KG1 (cell line): ENCODE data around the gene TGFB1.
"Not testable (repeated sequence)": the region's sequence is repeated elsewhere in the genome, so short reads cannot be mapped to it uniquely, and the experiment has no call there.

Source experiments
- DNase-seq: peaks from one replicate; lab custom pipeline; 2025; lab: John Stamatoyannopoulos, UW

The TGFB1 gene

GRCh38 chr19:41353466-41354342 lies at the start of gene TGFB1:
TSS of gene TGFB1 (minus strand) at chr19:41353922. CDS start at chr19:41353044, 878 bp downstream.
- peak; percentile 64 for DNase-seq

- no peak for DNase-seq
Measured at GRCh38 chr19:41402010-41402409, 48.3 kb upstream of the TGFB1 start.

GRCh38 chr19:41401483-41401882 lies 47.8 kb upstream of the TGFB1 start:
- no peak for DNase-seq

- no peak for DNase-seq
Measured at GRCh38 chr19:41399525-41399924, 45.8 kb upstream of the TGFB1 start.

GRCh38 chr19:41399091-41399490 lies 45.4 kb upstream of the TGFB1 start:
- no peak for DNase-seq

- no peak for DNase-seq
Measured at GRCh38 chr19:41398598-41398997, 44.9 kb upstream of the TGFB1 start.

GRCh38 chr19:41398050-41398418 lies 44.3 kb upstream of the TGFB1 start:
- DNase-seq, result no peak

GRCh38 chr19:41397086-41398049 lies 43.6 kb upstream of the TGFB1 start, which contains the start of the genes BCKDHA and EXOSC5:
TSS of gene BCKDHA (plus strand) at chr19:41397818. CDS start at chr19:41397828, 10 bp downstream.
TSS of gene EXOSC5 (minus strand) at chr19:41397359. CDS start at chr19:41397328, 31 bp downstream.
- peak; percentile 94 for DNase-seq

GRCh38 chr19:41395355-41395754 lies 41.6 kb upstream of the TGFB1 start:
- DNase-seq, result no peak

- DNase-seq, result no peak
Measured at GRCh38 chr19:41392775-41393174, 39.1 kb upstream of the TGFB1 start.

GRCh38 chr19:41391618-41392017 lies 37.9 kb upstream of the TGFB1 start:
- no peak for DNase-seq

GRCh38 chr19:41386442-41386841 lies 32.7 kb upstream of the TGFB1 start:
- no peak for DNase-seq

- no peak for DNase-seq
Measured at GRCh38 chr19:41384351-41384750, 30.6 kb upstream of the TGFB1 start.

GRCh38 chr19:41381536-41381935 lies 27.8 kb upstream of the TGFB1 start:
- not testable (repeated sequence) for DNase-seq

GRCh38 chr19:41377977-41378709 lies 24.4 kb upstream of the TGFB1 start:
- no peak for DNase-seq

- DNase-seq, result no peak
Measured at GRCh38 chr19:41376998-41377365, 23.3 kb upstream of the TGFB1 start.

GRCh38 chr19:41376241-41376997 lies 22.7 kb upstream of the TGFB1 start, which contains the start of gene TMEM91:
TSS of gene TMEM91 (plus strand) at chr19:41376533. CDS start at chr19:41378310, 1,777 bp downstream.
- DNase-seq, result no peak

GRCh38 chr19:41373993-41374392 lies 20.3 kb upstream of the TGFB1 start:
- DNase-seq, result no peak

- DNase-seq, result no peak
Measured at GRCh38 chr19:41372501-41372900, 18.8 kb upstream of the TGFB1 start.

- no peak for DNase-seq
Measured at GRCh38 chr19:41371541-41371940, 17.8 kb upstream of the TGFB1 start.

GRCh38 chr19:41371119-41371518 lies 17.4 kb upstream of the TGFB1 start:
- DNase-seq, result not testable (repeated sequence)
